K562 (cell line): Measurements from ENCODE around the gene PIGH. TPM values are rescaled to one million over a fixed set of nuclear protein-coding genes. Genes with fewer than 3 reads are reported as not detected.

Experiments used
- ELK3 ChIP-seq: fragments of 450-650 bp; formaldehyde crosslinking; IDR thresholded peaks from 2 replicates; pipeline ENCODE4 v1.4.0; 2020; ENCODE audit warnings: mild to moderate bottlenecking
- EP400 ChIP-seq: fragments of 450-650 bp; IDR thresholded peaks from 2 replicates; pipeline ENCODE4 v1.6.1; 2017; ENCODE audit warnings: antibody characterized with exemption, mild to moderate bottlenecking, moderate library complexity
- HMG20B ChIP-seq: fragments of 250-450 bp; sonication (Bioruptor Pico); IDR thresholded peaks from 2 replicates; pipeline ENCODE4 v1.5.0; 2021; ENCODE audit warnings: mild to moderate bottlenecking
- IRF2 ChIP-seq: sonication (generic); formaldehyde crosslinking; IDR thresholded peaks from 2 replicates; pipeline ENCODE4 v1.8.1; 2022; ENCODE audit warnings: mild to moderate bottlenecking, missing genetic modification reagents
- NCOR1 ChIP-seq: fragments of 450-650 bp; IDR thresholded peaks from 2 replicates; pipeline ENCODE4 v1.6.1; 2016; ENCODE audit warnings: mild to moderate bottlenecking, moderate library complexity
- NR3C1 ChIP-seq: sonication (generic); formaldehyde crosslinking; IDR thresholded peaks from 2 replicates; pipeline ENCODE4 v1.8.1; 2022; ENCODE audit warnings: missing genetic modification reagents
- PCBP2 ChIP-seq: fragments of 200-400 bp; formaldehyde crosslinking; IDR thresholded peaks from 2 replicates; pipeline ENCODE4 v1.6.1; 2018; ENCODE audit warnings: low read length, low read depth, mild to moderate bottlenecking, moderate library complexity; ENCODE audit not compliant: poor library complexity, severe bottlenecking
- PHF21A ChIP-seq: fragments of 450-650 bp; IDR thresholded peaks from 2 replicates; pipeline ENCODE4 v1.6.1; 2017; ENCODE audit warnings: low read depth, borderline replicate concordance
- POLR2B ChIP-seq: fragments of 450-650 bp; IDR thresholded peaks from 2 replicates; pipeline ENCODE4 v1.6.1; 2018; ENCODE audit warnings: low read depth; ENCODE audit not compliant: partially characterized antibody
- POLR3G ChIP-seq: IDR thresholded peaks from 2 replicates; pipeline ENCODE4 v1.6.1; 2011; ENCODE audit not compliant: insufficient read length, insufficient replicate concordance; ENCODE audit errors: extremely low read depth
- RNF2 ChIP-seq: sonication (generic); IDR thresholded peaks from 2 replicates; pipeline ENCODE4 v1.6.1; 2016
- SIN3B ChIP-seq: fragments of 450-650 bp; IDR thresholded peaks from 2 replicates; pipeline ENCODE4 v1.6.1; 2017; ENCODE audit warnings: low read depth, mild to moderate bottlenecking, moderate library complexity
- STAG1 ChIP-seq: sonication (generic); formaldehyde crosslinking; IDR thresholded peaks from 2 replicates; pipeline ENCODE4 v1.5.0; 2020; ENCODE audit warnings: missing genetic modification reagents, borderline replicate concordance
- TCF7L2 ChIP-seq: fragments of 150-350 bp; IDR thresholded peaks from 2 replicates; pipeline ENCODE4 v1.6.1; 2016; ENCODE audit warnings: low read depth, mild to moderate bottlenecking, low read length, moderate library complexity
- ZBTB26 ChIP-seq: fragments of 450-650 bp; formaldehyde crosslinking; IDR thresholded peaks from 2 replicates; pipeline ENCODE4 v1.4.0; 2022; ENCODE audit warnings: missing genetic modification characterization
- ZNF197 ChIP-seq: fragments of 200-800 bp; sonication (Bioruptor generic); IDR thresholded peaks from 2 replicates; pipeline ENCODE4 v1.6.1; 2016; ENCODE audit warnings: low read depth, missing genetic modification characterization, missing compliant biosample characterization
- ZNF277 ChIP-seq: fragments of 250-450 bp; sonication (Bioruptor Pico); IDR thresholded peaks from 2 replicates; pipeline ENCODE4 v1.8.0; 2022; ENCODE audit warnings: inconsistent platforms, mild to moderate bottlenecking, moderate library complexity, borderline replicate concordance
- ZNF431 ChIP-seq: sonication (generic); formaldehyde crosslinking; IDR thresholded peaks from 2 replicates; pipeline ENCODE4 v1.8.0; 2022; ENCODE audit warnings: mild to moderate bottlenecking, missing genetic modification reagents
- polyA plus RNA-seq, 8 experiments: library from polyadenylated mRNA; depleted of rRNA in 4 of 8; stranded (reverse) in 5 of 8; unstranded in 3 of 8; fragments of >200 nt; fragmentation: Nextera tagmentation in 2 of 8; fragmentation: Illumina TruSeq in 1 of 8; extraction: Ambion mirVana in 2 of 8; extraction: Trizol in 1 of 8; gene quantifications; 2 replicates each; pipeline versions ENCODE4 v1.2.1 to v1.2.3, GENCODE V29; 2011 to 2014; ENCODE audit warnings: inconsistent platforms in 1 of 8, missing spikeins in 1 of 8
- total RNA-seq, 7 experiments: library from RNA; depleted of rRNA in 6 of 7; stranded (reverse); fragments of >200 nt in 6 of 7; fragmentation: Illumina TruSeq in 2 of 7; extraction: Trizol in 2 of 7; gene quantifications; 2 replicates each; pipeline versions ENCODE4 v1.2.1 to v1.2.3, GENCODE V29; 2011 to 2021; ENCODE audit warnings: low replicate concordance in 1 of 7
- TF ChIP-seq, protein P1 (sequence below): fragments of 450-650 bp; IDR thresholded peaks from 2 replicates; pipeline ENCODE4 v1.6.1; 2018; ENCODE audit warnings: mild to moderate bottlenecking, low read depth; ENCODE audit not compliant: partially characterized antibody
- TF ChIP-seq, protein P2 (sequence below), 2 experiments: fragments of 450-650 bp in 1 of 2; sonication (generic) in 1 of 2; formaldehyde crosslinking; conservative IDR thresholded peaks; 2 replicates each; pipeline versions ENCODE4 v1.4.0 to v1.8.1; 2020 to 2022; ENCODE audit warnings: mild to moderate bottlenecking in 1 of 2, missing genetic modification reagents in 1 of 2
- TF ChIP-seq, protein P3 (sequence below): sonication (generic); formaldehyde crosslinking; IDR thresholded peaks from 2 replicates; pipeline ENCODE4 v1.8.0; 2022; ENCODE audit warnings: missing genetic modification reagents, mild to moderate bottlenecking, moderate library complexity, borderline replicate concordance

The PIGH gene
- total and polyA plus RNA-seq, 9 of the 15 experiments (the other 6 are each of a cell fraction or from before 2014, with no cell fraction given), result 21.1 to 53.4 (median 24.7) TPM

- TF ChIP-seq, protein P1, sequence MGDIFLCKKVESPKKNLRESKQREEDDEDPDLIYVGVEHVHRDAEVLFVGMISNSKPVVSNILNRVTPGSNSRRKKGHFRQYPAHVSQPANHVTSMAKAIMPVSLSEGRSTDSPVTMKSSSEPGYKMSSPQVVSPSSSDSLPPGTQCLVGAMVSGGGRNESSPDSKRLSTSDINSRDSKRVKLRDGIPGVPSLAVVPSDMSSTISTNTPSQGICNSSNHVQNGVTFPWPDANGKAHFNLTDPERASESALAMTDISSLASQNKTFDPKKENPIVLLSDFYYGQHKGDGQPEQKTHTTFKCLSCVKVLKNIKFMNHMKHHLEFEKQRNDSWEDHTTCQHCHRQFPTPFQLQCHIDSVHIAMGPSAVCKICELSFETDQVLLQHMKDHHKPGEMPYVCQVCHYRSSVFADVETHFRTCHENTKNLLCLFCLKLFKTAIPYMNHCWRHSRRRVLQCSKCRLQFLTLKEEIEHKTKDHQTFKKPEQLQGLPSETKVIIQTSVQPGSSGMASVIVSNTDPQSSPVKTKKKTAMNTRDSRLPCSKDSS, result no peak
- TF ChIP-seq NR3C1 (CRISPR knock-in tag) (no peak), ELK3 (CRISPR knock-in tag) (no peak), EP400 (peak; percentile 34; the same call in 1 of the 2 replicates), IRF2 (no peak), ZNF197 (CRISPR knock-in tag) (no peak), PHF21A (no peak), NCOR1 (no peak; the same call in 1 of the 2 replicates), ZBTB26 (CRISPR knock-in tag) (no peak), STAG1 (no peak), RNF2 (no peak), ZNF277 (no peak), PCBP2 (no peak), ZNF431 (CRISPR knock-in tag) (no peak), POLR2B (no peak), HMG20B (no peak), SIN3B (no peak), TCF7L2 (no peak), POLR3G (no peak)
- TF ChIP-seq, protein P2, sequence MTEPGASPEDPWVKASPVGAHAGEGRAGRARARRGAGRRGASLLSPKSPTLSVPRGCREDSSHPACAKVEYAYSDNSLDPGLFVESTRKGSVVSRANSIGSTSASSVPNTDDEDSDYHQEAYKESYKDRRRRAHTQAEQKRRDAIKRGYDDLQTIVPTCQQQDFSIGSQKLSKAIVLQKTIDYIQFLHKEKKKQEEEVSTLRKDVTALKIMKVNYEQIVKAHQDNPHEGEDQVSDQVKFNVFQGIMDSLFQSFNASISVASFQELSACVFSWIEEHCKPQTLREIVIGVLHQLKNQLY (CRISPR knock-in tag; conservative IDR thresholded peaks at IDR 0.05), result no peak
- TF ChIP-seq, protein P3, sequence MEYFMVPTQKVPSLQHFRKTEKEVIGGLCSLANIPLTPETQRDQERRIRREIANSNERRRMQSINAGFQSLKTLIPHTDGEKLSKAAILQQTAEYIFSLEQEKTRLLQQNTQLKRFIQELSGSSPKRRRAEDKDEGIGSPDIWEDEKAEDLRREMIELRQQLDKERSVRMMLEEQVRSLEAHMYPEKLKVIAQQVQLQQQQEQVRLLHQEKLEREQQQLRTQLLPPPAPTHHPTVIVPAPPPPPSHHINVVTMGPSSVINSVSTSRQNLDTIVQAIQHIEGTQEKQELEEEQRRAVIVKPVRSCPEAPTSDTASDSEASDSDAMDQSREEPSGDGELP (CRISPR knock-in tag), result peak; percentile 66
Measured at GRCh38 chr14:67599698-67600561, at the start of gene PIGH (continued).
